Kasumi-1 (cell line): ENCODE results near the gene CNNM4.

Experiments
- DNase-seq, 2 experiments: peaks; one replicate each; lab custom pipeline; 2025; lab: John Stamatoyannopoulos, UW

CNNM4 gene

DNA sequence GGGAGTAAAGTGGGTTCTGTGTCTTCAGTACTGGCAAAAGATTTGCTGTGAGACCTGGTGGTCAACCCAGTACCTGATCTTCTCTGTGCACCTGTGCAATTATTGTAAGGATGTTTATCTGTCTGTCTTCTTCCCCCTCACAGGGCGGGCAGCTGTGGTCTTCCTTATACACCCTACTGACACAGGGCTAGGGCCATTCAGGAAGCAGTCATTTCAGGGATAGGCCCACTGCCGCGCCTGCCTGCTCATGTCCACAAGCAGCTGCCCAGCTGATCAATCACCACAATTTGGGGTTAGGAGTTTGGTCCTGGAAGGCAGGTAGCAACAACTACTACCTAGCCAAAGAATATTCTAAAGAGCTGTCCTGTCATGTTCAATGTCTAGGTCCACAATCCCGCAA is 1.2 kb upstream of the CNNM4 start:
- DNase-seq: no peak

DNA sequence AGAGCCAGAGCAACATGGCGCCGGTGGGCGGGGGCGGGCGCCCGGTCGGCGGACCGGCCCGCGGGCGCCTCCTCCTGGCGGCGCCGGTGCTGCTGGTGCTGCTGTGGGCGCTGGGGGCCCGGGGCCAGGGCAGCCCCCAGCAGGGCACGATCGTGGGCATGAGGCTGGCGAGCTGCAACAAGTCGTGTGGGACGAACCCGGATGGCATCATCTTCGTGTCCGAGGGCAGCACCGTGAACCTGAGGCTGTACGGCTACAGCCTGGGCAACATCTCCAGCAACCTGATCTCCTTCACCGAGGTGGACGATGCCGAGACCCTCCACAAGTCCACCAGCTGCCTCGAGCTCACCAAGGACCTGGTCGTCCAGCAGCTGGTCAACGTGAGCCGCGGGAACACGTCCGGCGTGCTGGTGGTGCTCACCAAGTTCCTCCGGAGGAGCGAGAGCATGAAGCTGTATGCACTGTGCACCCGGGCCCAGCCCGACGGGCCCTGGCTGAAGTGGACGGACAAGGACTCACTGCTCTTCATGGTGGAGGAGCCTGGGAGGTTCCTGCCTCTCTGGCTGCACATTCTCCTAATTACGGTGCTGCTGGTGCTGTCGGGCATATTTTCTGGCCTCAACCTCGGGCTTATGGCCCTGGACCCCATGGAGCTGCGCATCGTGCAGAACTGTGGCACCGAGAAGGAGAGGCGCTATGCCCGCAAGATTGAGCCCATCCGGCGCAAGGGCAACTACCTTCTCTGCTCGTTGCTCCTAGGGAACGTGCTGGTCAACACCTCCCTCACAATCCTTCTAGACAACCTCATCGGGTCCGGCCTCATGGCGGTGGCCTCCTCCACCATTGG is 507 bp downstream of the CNNM4 start:
- DNase-seq: peak; percentile 51 to 53

DNA sequence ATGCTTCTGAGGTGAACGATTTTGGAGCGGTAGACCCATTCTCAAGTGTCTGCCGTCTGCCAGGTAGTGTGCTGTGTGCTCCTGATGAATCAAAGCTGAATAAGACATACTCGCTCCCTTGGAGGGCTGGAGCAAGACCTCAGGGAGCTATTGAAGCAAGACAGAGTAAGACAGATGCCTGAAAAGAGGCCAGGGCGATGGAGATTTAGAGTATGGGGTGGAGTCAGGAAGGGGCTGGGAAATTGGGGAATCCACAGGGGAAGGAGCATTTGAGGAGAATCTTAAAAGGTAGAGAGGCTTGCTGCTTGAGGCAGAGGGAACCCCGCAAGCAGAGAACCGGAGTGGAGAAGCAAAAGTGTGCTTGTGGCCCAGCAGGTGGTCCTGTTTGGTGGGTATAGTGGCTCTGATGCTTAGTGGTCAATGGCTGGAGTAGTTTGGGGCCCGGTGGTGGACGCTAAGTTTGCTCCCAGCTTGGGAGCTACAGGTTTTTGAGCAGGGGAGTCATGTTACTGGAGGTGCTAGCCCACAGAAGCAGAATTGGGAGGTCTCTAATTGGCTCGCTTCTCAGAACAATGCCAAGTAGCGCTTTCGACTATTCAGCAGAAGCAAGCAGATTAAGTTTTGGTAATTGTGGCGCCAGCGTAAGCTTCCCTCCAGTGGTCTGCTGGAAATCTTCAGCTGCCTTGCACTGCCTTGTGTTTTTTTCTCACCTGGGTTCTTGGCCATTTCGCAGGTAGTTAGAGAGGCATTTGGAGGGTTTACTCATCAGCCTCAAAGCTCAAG is 2.0 kb downstream of the CNNM4 start:
- DNase-seq: no peak

DNA sequence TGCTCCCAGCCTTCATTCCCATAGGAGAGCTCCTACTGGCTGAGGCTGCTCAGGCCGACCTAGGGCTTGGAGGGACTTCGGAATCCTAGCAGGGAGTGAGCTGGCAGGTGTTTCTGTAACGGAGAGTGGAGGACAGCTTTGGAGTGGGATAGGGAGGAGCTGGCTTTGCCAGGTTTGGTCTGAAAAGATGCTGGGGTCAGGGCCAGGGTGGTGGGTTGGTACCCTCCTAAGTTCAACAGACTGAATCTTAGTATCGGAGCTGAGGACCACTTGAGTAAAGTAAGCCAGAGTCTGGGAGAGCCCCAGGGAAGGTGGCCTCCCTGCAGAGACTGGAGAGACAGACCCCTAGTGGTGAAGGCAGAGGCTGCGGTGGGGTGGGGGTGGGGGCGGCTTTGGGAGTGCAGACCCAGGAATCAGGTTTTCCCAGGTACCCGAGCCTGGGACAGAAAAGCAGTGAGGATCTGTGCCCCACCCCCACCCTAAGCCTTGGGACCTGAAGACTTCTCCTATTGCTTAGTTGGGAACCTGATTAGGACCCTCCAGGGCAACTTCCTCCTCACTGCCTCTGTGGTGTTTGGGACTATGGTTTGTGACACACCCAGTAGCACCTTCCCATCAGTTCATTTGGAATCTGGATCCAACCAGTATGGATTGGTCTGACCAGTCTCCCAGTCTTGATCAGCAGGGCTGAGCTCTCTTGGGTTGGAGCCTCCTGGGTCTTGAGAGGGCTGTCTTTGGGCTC is 3.0 kb downstream of the CNNM4 start:
- DNase-seq: peak; percentile 32 to 64

DNA sequence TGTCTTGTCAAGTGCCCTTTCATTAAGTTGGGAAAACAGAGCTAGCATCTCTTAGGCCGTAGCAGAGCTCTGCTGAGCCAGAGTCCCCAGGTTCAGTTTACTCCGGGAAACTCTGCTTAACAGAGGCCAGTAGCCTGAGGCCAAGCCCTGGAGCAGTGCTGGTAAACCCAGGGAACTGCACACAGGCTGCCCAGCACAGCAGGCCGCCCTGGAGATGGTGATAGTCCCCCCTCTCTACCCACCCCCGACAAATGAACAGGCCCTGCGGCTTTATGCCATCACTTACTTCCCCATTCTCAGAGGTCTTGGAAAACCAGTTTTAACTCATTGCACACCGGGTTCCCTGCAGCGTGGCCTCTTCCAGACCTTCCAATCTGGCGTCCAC is 3.5 kb downstream of the CNNM4 start:
- DNase-seq: peak; percentile 88 to 92

DNA sequence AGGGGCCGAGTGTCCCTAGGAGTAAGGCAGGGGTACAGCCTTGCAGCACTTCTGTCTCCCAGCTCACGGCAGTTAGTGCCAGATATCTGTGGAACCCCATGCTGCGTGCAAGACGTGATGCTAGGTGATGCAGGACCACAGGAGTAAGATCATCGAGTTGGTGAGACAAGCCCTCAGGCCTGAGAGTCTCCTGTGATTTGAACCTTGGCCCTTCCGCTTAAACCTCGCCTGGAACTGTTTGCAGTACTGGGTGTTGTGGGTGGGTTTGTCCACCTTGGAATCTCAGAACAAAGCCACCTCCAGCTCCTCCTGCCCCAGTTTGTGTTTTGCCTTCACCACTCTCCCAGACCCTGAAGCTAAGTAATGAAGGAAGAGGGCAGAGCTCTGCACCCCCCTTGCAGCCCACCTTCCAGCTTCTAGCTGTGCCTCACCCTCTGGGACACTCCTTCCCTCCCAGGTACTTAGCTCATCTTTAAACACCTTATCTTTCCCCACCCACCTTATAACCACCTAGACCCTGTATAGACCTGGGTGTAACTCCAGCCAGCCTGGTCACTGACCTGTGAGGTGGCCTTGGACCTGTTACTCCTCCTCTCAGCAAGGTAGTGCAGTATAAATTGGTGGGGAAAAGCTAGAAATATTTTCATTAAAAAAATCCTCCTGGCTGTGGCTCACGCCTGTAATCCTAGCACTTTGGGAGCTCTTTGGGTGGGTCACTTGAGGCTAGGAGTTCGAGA is 6.6 kb downstream of the CNNM4 start:
- no peak for DNase-seq

DNA sequence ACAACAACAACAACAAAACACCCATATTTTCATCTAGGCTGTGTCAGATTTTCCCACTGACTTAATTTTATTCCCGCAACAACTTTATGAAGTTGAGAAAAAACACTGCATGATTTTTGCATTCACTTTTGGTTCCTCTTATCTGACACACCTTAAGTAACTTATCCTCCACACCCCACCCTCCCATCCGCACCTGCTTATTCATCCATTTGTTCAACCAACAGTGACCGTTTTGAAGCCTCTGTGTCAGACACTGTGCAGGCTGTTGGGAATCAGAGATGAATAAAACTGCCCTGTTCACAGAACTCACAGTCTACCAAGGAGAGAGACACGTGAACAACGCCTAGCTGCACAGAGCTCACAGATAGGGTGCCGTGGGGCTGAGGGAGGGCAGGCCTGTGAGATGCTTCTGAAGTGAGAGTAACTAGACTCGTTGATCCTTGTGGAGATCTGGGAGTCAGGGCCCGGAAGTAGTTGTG is 7.4 kb downstream of the CNNM4 start:
- no peak for DNase-seq

DNA sequence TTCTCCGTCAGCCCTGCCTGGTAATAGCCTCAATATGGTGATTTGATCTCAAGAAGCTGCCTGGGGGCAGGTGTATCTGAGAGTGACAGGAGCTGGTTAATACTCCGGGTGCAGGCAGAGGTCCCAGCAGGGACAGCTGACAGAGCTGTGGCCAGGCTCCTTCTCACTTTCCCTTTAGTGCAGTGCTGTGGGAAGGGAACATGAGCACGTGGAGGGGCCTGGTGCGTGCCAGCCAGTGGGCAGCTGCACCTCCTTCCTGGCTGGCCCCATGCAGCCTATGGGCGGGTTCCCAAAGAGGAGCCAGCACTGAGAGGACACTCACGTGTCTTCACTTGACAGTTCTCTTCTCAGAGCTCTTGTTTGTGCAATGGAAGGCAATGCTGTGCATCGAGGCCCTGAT is 9.1 kb downstream of the CNNM4 start:
- DNase-seq: no peak

DNA sequence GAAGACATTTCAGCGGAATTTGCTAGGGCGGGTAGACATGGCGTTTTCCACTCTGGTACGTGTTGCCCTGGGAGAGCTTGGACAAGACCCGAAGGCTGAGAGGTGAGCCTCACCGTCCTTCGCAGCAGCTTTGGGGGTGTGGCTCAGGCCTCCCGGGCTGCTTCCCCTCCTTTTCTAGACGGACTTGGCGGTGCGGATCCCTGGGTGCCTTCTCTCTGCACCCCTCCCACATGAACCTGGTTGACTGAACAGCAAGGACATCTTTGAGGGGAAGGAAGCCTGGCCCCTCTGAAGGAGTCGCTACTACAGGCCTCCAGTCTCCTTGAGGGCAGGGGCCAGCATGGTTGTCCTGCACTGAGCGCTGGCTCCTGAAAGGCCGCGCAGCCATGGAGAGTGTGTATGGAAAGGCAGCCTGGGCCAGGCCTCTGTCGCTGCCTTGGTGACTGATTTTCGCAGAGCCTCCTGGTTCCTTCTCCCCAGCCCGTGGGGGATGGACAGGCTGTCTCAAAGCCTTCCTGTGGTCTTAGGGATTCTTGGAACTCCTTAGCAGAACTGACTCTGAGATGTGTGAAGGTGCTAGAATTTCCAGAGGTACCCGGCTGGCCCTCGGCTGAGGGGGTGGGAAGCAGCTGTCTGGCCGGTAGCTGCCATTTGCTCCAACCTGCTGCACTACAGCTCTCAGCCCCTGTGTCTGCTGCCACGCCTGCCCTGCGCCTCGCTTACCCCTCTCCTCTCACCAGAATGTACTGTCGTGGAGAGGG is 9.9 kb downstream of the CNNM4 start:
- DNase-seq: no peak

DNA sequence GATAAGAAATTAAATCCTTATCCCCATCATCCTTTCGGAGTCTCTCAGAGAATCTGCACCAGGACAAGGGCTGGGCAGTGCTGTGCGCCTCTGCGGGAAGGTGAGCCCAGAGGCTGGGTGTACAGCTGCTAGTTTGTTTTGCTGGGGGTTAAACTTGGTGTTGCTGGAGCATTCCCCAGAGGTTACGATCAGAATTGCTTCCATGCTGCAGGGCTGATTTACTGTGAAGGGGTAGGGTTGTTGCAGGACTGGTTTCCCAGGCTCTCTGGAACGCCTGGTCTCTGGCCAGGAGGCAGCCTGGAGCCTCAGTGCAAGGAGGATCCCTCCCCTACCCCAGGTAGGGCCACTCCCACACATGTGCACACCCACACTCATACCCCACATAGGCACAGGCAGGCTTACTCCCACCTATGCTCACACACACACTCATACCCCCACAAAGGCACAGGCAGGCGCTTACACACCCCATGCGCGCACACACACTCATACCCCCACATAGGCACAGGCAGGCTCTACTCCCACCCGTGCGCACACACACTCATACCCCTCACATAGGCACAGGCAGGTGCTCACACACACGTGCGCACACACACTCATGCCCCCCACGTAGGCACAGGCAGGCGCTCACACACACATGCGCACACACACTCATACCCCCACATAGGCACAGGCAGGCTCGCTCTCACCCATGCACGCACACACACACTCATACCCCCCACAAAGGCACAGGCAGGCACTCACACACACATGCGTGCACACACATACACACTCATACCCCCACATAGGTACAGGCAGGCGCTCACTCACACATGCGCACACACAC is 11.3 kb downstream of the CNNM4 start:
- DNase-seq: no peak

DNA sequence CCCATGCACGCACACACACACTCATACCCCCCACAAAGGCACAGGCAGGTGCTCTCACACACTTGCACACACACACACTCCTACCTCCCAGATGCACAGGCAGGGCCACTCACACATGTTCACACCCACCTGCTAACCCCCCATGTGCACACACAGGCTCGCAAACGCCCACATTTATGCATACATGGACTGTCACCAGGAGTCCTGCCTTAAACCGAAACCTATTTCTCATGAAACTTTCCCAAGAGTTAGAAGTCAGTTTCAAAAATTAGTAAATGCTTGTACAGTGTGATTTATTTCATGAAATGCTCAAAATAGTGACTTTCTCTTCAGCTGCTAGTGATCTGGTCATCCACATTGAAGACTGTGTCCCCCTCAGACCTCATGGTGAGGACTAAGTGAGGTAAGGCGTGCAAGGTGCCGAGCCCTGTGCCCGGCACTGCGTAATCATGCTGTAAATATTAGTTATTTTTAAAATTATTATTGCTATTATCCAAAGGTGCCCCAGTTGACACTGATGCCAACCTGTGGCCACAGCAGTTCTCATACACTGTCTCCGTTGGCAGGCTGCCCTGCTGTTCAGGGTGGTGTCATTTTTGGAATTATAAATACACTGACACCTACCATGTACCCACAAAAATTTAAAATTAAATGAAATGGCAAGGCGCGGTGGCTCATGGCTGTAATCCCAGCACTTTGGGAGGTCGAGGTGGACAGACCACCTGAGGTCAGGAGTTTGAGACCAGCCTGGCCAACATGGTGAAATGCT is 12.4 kb downstream of the CNNM4 start:
- no peak for DNase-seq

DNA sequence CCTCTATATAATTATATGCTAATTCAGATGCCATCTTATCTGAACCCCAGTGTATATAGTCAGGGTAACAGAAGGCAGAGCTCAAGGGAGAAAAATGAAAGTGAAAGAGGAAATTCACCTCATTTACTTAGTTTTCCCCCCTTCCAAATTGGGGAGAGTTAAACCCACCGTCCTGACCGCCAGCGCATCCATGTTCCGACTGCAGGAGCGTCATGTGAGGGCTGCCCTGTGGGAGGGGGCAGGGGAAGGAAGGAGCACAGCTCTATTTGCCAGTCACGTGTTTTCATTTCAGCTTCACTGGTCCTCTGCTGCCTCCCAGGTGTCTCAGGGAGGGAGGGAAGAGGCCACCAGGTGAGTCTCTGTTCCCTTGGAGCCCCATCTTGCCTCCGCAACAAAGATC is 13.2 kb downstream of the CNNM4 start:
- DNase-seq: peak in 1 of 2 experiments; percentile 3

DNA sequence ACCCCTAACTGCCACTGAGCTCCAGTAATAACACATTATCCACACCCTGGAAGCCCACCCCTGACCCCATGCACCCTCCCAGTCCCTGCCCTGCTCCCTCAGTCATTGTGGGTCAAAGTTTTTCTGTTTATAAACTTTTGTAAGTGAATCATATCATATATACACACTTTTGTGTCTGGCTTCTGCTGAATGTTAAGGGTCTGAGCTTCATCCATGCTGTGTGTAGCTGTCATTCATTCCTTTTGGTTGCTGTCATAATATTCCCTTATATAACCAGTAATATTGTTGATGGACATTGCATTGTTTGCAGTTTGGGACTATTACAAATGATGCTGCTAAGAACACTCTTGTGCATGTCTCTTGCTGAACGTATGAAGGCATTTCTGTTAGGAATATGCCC is 14.5 kb downstream of the CNNM4 start:
- DNase-seq: no peak

DNA sequence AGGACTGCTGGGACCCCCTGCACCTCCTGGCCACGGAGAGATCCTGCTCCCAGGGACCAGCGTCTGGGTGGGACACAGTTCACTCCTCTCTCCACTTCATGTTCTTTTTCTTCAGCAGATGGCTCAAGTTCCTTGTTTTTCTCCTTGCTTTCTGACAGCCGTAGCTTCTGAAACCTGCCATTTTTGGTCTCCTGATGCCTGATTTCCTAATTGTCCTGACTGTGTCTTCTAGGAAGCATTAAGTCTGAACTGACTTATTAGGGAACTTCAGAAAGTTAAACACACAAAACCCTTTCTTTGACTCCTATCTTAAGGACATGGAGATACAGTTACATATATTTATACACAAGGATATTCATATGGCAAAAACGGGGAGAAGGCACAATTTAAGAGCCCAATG is 22.7 kb downstream of the CNNM4 start:
- DNase-seq: no peak

DNA sequence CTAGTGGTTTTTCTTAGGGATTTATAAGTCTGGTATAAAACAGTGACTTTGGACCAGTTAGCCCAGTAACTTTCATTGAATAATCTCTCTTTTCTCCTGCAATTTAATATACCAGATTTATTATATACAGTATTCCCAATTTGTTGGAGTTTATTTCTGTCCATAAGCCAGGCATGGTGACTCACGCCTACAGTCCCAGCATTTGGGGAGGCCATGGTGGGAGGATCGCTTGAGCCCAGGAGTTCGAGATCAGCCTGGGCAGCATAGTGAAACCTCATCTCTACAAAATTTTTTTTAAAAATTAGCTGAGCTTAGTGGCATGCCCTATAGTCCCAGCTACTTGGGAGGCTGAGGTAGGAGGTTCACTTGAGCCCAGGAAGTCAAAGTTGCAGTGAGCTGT is 26.7 kb downstream of the CNNM4 start:
- no peak for DNase-seq

DNA sequence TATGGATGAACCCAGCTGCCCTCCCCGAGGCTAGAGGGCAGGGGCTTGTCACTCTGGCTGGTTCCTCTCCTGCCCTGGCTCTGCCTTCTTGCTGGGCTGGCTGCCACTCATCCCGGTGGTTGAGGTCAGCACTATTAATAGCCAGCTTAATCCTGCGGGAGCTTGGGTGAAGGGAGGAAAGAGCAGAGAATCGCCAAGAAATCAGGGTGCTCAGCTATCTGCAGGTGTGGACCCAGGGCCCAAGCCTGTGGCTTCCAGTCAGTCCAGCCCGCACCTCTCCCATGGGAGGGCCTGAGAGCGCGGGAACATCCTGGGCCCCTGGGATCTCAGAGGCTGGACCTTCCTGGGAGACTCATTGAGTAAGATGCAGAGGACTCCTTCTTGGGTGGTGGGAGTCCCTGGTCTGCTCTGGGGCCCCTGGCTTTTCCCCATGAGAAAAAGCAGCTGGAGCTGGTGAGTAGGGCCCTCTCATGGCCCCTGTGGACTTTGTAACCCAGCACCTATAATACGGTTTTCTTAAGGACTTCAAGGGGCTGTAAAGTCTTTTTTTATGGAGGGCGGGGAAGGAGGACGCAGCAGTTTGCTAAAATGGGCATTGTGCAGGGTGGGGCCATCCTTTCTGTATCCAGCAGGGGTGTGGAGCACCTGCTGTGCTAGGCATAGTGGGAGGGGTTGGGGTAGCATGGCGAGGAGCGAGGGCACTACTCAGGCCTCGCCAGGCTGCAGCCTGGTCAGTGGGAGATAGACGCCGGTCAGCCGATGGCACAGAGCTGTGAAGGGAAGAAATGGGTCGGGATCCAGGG is 27.9 kb downstream of the CNNM4 start:
- no peak for DNase-seq

DNA sequence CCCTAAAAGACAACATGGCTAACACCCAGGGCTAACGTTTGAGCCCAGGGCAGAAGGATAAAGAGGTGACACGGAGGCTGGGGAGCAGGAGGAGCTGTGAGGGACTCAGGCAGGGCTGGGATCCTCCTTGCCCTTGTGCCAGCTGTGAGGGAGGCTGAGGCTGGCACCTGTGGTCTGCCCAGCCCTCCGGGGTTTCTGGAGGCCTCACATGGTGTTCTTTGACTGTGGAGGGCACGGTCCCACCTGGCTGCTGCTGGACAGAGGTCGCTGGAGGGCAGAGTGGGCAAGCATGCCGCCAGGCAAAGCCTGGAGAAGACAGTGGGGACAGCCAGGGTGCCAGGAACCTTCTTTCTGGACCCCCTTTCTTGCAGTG is 28.5 kb downstream of the CNNM4 start:
- no peak for DNase-seq
